HG03565 (cell line): Measurements from ENCODE around the gene LATS1.
"Not testable (repeated sequence)": the region's sequence is repeated elsewhere in the genome, so short reads cannot be mapped to it uniquely, and the experiment has no call there.

Experiments
- ATAC-seq: cut with Tn5 transposase; IDR thresholded peaks from one replicate; pipeline ENCODE4 v1.9.1; 2021; ENCODE audit warnings: mild to moderate bottlenecking, moderate library complexity; ENCODE audit not compliant: unreplicated experiment

The LATS1 gene

DNA sequence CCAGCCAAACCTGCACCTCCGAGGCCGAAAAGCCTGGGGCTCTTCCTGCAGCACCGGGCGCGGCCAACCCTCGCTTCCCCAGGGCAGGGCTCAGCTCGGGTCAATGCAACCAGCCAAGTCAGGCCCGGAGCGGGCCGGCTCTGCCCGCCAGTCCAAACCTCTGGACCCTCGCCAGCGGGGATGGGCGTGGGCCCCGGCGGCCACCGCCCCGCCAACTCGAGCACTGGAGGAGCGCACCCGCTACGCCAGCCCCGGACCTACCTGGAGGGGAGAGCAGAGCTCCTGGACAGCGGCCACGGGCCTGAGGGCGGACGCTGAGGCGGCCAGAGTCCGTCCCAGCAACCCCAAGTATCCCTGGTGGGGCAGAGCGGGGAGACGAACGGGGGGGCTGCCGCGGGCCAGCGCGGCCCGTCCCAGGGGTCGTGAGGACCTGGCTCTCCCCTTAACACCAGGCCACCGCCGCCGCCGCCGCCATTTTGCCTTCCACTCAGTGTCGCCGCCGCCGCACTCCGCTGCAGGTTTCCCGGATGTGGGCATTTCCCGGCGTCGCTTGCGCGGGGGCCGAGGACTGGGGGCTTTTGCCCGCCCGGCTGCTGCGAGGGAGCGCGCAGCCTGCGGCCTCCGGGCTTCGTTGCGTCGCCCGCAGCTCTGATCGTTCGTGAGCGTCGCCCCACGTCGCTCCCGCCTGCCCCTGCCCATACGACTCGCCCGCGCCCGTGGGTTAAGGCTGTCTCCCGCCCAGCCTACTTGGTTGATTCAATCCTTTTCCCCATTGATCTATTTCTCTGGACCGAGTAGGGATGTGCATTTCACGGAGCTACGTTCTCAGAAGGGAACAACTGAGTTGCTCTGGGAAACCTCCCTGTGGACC lies at the start of gene LATS1:
Gene LATS1 (minus strand): TSS at position 514 of the 871 bp plus-strand sequence. CDS start 15,975 bp downstream, outside the sequence.
- peak; percentile 70 for ATAC-seq

DNA sequence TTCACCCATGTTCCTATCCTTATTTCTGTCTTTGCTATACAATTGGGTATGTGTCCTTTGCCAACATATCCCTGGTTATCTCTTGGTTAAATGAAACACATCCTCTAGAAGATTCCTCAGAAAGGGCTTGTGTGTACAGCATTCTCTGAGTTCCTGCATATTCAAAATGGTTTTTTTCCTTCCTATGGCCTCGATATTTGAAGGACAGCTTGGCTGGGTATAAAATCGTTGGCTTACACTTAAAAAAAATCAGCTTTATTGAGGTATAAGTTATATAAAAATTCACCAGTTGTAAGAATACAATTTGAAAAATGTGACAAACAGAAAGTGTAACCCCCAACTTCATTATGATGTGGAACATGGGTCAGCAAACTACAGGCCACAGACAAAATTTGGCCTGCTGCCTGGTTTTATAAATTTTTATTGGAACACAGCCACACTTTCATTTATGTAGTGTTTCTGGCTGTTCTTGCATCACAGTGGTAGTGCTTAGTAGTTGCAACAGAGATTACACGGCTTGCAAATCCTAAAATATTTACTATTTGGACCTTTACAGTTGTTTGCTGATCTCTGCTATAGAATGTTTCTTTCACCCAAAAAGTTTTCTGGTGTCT lies 48.4 kb upstream of the LATS1 start:
- no peak for ATAC-seq

- ATAC-seq: no peak
Measured at GRCh38 chr6:149763866-149764265, 46.0 kb upstream of the LATS1 start.

DNA sequence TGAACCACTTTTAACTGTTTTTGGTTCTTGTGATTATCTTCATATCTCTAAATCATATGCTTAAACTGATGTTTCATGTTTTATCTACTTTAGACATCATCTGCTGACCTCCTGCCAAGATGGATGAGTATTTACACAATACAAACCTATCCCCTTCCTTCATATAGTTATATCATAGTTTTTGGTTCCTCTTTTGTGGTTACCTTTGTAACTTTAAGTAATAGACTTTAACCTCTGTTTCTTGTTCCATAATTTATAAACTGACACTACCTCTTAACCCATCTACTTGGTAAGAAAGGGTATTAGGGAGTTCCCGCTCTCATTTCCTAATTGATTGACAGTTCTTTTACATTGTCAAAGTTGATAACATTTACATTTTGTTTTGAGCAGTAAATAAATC lies 43.5 kb upstream of the LATS1 start:
- ATAC-seq: peak; percentile 99

- ATAC-seq: no peak
Measured at GRCh38 chr6:149756261-149756636, 38.3 kb upstream of the LATS1 start.

DNA sequence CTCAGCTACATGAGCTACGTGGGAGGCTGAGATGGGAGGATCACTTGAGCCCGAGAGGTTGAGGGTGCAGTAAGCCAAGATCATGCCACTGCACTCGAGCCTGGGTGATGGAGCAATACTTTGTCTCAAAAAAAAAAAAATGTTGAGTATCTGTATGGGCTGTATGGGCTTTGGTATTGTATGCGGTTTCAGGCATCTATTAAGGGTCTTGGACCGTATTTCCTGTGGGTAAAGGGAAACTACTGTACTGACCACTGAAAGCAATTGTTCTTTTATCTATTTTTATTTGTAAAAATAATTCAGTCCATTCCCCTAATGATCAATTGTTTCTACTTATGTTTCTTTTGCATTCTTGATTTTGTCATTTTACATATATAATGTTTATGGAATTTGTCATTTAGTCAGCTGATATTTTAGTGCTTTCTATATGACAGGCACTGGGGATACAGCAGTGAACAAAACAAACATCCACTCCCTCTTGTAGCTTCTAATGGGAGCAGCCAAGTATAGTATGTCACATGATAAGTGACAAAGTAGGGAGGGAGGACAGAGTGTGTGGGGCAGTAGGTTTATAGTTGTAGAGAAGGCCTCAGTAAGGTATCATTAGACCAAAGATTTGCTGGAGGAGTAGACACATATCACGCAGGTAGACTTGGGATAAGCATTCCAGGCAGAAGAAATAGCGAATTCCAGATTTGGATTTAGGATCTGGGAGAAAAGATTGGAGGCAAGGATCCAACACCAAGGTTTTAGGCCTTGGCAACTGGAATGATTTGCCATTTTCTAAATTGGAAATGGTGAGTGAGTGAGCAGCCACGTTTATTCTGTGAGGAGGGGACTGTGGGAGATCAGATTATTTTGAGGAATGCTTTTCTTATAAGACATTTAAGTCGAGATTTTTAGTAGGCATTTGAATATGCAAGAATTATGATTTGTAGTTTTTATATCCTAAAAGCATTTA lies 37.7 kb upstream of the LATS1 start:
- peak; percentile 61 for ATAC-seq

- ATAC-seq: no peak
Measured at GRCh38 chr6:149754548-149754947, 36.6 kb upstream of the LATS1 start.

DNA sequence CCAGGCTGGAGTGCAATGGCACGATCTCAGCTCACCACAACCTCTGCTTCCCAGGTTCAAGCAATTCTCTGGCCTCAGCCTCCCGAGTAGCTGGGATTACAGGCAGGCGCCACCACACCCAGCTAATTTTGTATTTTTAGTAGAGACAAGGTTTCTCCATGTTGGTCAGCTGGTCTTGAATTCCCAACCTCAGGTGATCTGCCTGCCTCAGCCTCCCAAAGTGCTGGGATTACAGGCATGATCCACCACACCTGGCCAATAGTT lies 35.4 kb upstream of the LATS1 start:
- ATAC-seq: not testable (repeated sequence)

GRCh38 chr6:149752600-149753373 lies 34.9 kb upstream of the LATS1 start:
- no peak for ATAC-seq

DNA sequence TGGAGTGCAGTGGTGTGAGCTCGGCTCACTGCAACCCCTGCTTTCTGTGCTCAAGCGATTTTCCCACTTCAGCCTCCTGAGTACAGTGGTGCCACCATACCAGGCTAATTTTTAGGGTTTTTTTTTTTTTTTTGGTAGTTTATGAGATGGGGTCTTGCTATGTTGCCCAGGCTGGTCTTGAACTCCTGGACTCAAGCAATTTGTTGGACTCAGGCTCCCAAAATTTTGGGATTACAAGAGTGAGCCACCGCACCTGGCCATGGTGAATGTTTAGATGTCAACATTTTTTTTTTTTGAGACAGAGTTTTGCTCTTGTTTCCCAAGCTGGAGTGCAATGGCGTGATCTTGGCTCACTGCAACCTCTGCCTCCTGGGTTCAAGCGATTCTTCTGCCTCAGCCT lies 34.0 kb upstream of the LATS1 start:
- ATAC-seq: not testable (repeated sequence)

GRCh38 chr6:149751239-149751638 lies 33.3 kb upstream of the LATS1 start:
- ATAC-seq: no peak

DNA sequence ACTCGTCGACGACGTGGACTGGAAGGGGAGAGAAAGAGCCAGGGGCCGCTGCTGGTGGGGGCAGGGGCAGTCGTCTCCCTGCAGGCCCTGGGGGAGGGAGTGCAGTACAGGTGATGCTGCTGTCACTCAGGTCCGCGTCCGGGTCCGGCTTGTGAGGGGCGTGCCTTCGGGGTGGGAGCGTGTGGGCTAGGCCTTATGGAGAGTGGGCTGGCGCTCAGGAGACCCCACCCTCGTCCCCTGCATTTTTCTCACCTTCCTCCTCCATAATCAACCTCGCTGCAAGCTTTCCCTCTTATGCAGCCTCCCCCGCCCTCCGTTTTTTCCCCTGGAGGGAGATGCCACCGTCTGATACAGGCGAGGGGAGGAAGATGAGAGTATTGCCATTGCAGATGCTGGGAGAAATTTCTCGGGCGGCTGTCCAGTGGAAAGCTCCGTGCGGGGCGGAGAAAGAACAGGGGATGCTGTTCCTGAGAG lies 32.3 kb upstream of the LATS1 start:
- ATAC-seq: peak; percentile 5

DNA sequence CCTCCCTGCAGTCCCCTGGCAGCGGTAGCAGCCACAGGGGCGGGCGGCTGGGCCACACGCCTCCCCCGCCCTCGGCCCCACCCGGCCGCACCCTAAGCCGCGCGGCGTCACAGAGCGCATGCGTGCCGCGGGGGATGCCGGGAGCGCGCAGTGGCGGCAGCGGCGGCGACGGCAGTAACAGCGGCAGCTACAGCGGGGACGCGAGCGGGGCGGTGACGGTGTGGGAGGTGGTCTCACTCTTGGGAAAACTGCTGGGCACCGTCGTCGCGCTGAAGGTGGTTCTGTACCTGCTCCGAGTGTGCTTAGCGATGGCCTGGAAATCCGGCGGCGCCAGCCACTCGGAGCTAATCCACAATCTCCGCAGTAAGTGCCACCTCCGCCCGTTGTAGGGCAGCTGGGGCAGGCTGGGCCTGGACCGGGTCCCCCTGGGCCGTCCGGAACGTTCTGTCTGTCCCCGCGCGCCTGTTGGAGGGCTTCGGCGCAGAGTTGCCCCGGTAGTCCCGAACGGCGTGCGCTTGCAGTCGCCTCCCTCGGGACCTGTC lies 31.8 kb upstream of the LATS1 start, which contains the start of gene PCMT1:
Gene PCMT1 (plus strand): TSS at position 148 of the 542 bp plus-strand sequence. CDS start 161 bp downstream, at position 309.
- ATAC-seq: peak; percentile 77

DNA sequence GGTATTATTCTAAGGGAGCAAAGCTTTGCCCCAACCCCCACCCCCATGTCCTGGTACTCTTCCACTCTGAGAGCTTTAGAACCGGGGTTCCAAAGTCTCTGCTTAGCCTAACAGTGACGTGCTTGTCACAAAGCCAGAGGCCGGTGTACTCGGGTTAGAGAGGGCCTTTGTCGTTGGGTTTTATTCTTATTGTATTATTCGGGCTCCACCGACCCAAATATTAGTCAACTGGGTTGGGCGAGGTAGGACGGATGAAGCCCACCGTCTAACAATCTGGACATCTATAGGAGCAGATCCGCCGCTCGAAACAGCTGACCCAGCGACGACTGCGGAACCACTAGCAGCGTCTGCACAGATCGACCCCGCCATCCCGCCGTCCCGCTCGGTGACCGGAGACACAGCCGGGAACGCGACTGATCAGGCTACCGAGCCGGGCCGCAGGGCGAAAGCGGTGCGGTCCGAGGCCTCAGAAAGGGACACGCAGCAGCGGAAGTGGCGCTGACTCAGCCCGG lies 31.2 kb upstream of the LATS1 start:
- not testable (repeated sequence) for ATAC-seq

- peak; percentile 46 for ATAC-seq
Measured at GRCh38 chr6:149746147-149746946, 28.4 kb upstream of the LATS1 start, which contains the start of gene NUP43. Gene NUP43, minus strand, starts transcription at chr6:149746529. Its CDS starts 34 bp downstream, at chr6:149746495.

DNA sequence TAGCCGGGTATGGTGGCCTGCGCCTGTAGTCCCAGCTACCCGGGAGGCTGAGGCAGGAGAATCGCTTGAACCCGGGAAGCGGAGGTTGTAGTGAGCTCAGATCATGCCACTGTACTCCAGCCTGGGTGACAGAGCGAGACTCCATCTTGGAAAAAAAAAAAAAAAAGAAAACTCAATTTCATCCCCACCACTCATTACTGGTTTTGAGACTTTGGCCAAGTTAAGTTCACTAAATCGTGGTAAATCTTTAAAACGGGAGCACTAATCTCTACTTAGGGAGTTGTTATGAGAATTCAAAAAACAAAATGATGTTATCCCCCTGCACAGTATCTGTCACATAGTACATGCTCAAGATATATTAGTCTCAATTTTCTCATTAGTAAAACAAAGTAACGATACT lies 27.4 kb upstream of the LATS1 start:
- ATAC-seq: not testable (repeated sequence)

DNA sequence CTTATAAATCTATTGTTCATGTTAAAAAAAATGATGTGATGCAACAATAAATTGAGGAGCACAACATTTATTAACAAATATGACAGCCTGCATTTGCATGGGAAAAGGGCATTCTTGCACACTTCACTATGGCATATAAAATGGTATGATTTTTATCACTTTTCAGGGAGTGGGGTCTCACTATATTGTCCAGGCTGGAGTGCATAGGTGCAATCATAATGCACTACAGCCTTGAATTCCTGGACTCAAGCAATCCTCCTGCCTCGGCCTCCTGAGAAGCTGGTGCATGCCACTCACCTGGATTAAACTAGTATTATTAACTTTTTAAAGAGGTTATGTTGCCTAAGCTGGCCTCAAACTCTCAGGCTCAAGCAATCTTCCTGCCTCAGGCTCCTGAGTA lies 17.0 kb upstream of the LATS1 start:
- ATAC-seq: no peak

DNA sequence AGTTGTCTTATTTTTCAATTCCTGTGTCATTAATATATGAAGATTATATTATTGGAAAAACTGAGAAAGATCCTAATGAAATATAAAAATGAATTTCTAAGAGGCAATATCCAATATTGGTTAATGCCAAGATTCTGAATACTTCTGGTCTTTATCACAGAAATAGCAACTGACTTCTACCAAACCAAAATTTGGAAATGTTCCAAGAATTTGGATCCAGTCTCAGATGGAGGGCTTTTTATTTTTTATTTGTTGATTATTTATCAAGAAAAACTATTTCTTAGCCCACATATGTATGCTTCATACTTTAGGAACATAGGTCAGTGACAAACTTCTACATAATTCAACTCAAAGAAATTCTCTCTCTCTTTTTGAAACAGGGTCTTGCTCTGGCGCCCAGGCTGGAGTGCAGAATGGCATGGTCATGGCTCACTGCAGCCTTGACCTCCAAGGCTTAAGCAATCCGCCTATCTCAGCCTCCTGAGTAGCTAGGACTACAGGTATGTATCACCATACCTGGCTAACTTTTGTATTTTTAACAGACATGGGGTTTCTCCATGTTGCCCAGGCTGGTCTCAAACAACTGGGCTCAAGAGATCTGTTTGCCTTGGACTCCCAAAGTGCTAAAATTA lies 15.3 kb upstream of the LATS1 start:
- no peak for ATAC-seq
